Astrocyte (in vitro differentiated cells and primary cell): Measurements from ENCODE around the gene HECTD4. TPM values are rescaled to one million over a fixed set of nuclear protein-coding genes. Genes with fewer than 3 reads are reported as not detected.
A peak's percentile ranks its signal among the peaks of the same experiment; 100 is the strongest.

Experiments
- DNase-seq: peaks from one replicate; pipeline ENCODE4 v3.0.0-alpha.2; 2010; ENCODE audit warnings: low read depth
- FAIRE-seq: peaks from 2 replicates; lab custom pipeline; 2011; peaks lifted over from hg19 to GRCh38; lab: Jason Lieb, UNC
- H2AFZ ChIP-seq: 2 replicates; pipeline ENCODE4 v1.6.0; 2012; ENCODE audit warnings: low read depth, low read length, inconsistent platforms
- H3K27ac ChIP-seq: 2 replicates; pipeline ENCODE4 v1.5.1; 2011; ENCODE audit warnings: low read depth, low read length, inconsistent platforms
- H3K27me3 ChIP-seq: 2 replicates; pipeline ENCODE4 v1.6.0; 2011; ENCODE audit warnings: low read length, inconsistent platforms; ENCODE audit not compliant: insufficient read depth
- H3K36me3 ChIP-seq: 2 replicates; pipeline ENCODE4 v1.5.1; 2011; ENCODE audit warnings: low read length, inconsistent platforms; ENCODE audit not compliant: insufficient read depth
- H3K4me1 ChIP-seq: 2 replicates; pipeline ENCODE4 v1.5.1; 2011; ENCODE audit warnings: low read length, inconsistent platforms; ENCODE audit not compliant: insufficient read depth
- H3K4me2 ChIP-seq: 2 replicates; pipeline ENCODE4 v1.6.0; 2012; ENCODE audit warnings: low read length, inconsistent platforms
- H3K4me3 ChIP-seq: 2 replicates; pipeline ENCODE4 v1.5.1; 2011; ENCODE audit warnings: low read depth, mild to moderate bottlenecking, low read length, inconsistent platforms; ENCODE audit not compliant: insufficient read depth
- H3K79me2 ChIP-seq: 2 replicates; pipeline ENCODE4 v1.6.0; 2012; ENCODE audit warnings: mild to moderate bottlenecking, low read length, inconsistent platforms; ENCODE audit not compliant: insufficient read depth
- H3K9ac ChIP-seq: 2 replicates; pipeline ENCODE4 v1.6.0; 2012; ENCODE audit warnings: mild to moderate bottlenecking, low read length, inconsistent platforms
- H3K9me3 ChIP-seq: 2 replicates; pipeline ENCODE4 v1.5.1; 2012; ENCODE audit warnings: low read depth, mild to moderate bottlenecking, low read length, inconsistent platforms; ENCODE audit not compliant: insufficient read depth
- H4K20me1 ChIP-seq: 2 replicates; pipeline ENCODE4 v1.6.0; 2012; ENCODE audit warnings: low read length, inconsistent platforms; ENCODE audit not compliant: insufficient read depth
- H3K27ac Mint-ChIP-seq: one replicate; pipeline ENCODE4 v1.8.0; 2021; ENCODE audit warnings: mild to moderate bottlenecking, mixed read lengths; ENCODE audit not compliant: unreplicated experiment
- H3K27me3 Mint-ChIP-seq: one replicate; pipeline ENCODE4 v1.8.0; 2021; ENCODE audit warnings: low read depth, mixed read lengths; ENCODE audit not compliant: unreplicated experiment
- H3K36me3 Mint-ChIP-seq: one replicate; pipeline ENCODE4 v1.8.0; 2021; ENCODE audit warnings: low read depth, mixed read lengths; ENCODE audit not compliant: unreplicated experiment
- H3K4me1 Mint-ChIP-seq: one replicate; pipeline ENCODE4 v1.8.0; 2021; ENCODE audit warnings: low read depth, mixed read lengths; ENCODE audit not compliant: unreplicated experiment
- H3K4me3 Mint-ChIP-seq: one replicate; pipeline ENCODE4 v1.8.0; 2021; ENCODE audit warnings: mild to moderate bottlenecking, moderate library complexity, mixed read lengths; ENCODE audit not compliant: unreplicated experiment
- H3K9me3 Mint-ChIP-seq: one replicate; pipeline ENCODE4 v1.8.0; 2021; ENCODE audit warnings: mild to moderate bottlenecking, mixed read lengths; ENCODE audit not compliant: unreplicated experiment
- EZH2 ChIP-seq: IDR thresholded peaks from 2 replicates; pipeline ENCODE4 v1.6.1; 2012; ENCODE audit warnings: mild to moderate bottlenecking, low read length, inconsistent platforms; ENCODE audit not compliant: insufficient read depth
- total RNA-seq: library from RNA; stranded (reverse); gene quantifications from 2 replicates; pipeline ENCODE4 v1.2.1, GENCODE V29; 2021
- TF ChIP-seq, protein P1 (sequence below): IDR thresholded peaks from 2 replicates; pipeline ENCODE4 v1.5.1; 2011; ENCODE audit warnings: low read depth, mild to moderate bottlenecking, inconsistent platforms, low read length, moderate library complexity; ENCODE audit not compliant: insufficient read depth

Gene HECTD4
- total RNA-seq, 1 donor from 2014 or later, result 38.9 TPM

DNA sequence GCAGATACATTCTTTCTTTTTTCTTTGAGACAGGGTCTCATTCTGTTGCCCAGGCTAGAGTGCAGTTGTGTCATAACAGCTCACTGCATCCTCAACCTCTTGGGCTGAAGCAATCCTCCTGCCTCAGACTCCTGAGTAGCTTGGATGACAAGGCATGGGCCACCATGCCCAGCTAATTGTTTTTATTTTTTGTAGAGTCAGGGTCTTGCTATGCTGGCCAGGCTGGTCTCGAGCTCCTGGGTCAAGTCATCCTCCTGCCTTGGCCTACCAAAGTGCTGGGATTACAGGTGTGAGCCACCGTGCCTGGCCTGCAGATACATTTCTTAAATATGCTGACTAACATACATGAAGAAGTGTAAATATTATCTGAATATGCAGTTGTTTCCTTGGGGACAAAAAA, 115.8 kb downstream of the HECTD4 start:
- Mint-ChIP-seq H3K4me3 (no peak overlapping the region), H3K36me3 (peaks cover 18% of the 10 kb centered on the region), H3K9me3 (no peaks in the 10 kb centered on the region), H3K4me1 (no peaks in the 10 kb centered on the region), H3K27me3 (no peaks in the 10 kb centered on the region), H3K27ac (no peak overlapping the region)
- no peak for TF ChIP-seq EZH2
- TF ChIP-seq, protein P1, sequence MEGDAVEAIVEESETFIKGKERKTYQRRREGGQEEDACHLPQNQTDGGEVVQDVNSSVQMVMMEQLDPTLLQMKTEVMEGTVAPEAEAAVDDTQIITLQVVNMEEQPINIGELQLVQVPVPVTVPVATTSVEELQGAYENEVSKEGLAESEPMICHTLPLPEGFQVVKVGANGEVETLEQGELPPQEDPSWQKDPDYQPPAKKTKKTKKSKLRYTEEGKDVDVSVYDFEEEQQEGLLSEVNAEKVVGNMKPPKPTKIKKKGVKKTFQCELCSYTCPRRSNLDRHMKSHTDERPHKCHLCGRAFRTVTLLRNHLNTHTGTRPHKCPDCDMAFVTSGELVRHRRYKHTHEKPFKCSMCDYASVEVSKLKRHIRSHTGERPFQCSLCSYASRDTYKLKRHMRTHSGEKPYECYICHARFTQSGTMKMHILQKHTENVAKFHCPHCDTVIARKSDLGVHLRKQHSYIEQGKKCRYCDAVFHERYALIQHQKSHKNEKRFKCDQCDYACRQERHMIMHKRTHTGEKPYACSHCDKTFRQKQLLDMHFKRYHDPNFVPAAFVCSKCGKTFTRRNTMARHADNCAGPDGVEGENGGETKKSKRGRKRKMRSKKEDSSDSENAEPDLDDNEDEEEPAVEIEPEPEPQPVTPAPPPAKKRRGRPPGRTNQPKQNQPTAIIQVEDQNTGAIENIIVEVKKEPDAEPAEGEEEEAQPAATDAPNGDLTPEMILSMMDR, result no peak
- Histone ChIP-seq H2AFZ (no peak overlapping the region), H3K4me1 (no peaks in the 10 kb centered on the region), H3K36me3 (peaks cover 11% of the 10 kb centered on the region), H3K9ac (no peak overlapping the region), H3K79me2 (no peaks in the 10 kb centered on the region), H3K27me3 (no peaks in the 10 kb centered on the region), H3K4me3 (no peak overlapping the region), H3K9me3 (no peaks in the 10 kb centered on the region), H3K27ac (no peak overlapping the region), H3K4me2 (no peak overlapping the region), H4K20me1 (no peaks in the 10 kb centered on the region)
- DNase-seq (no peak), FAIRE-seq (no peak)

DNA sequence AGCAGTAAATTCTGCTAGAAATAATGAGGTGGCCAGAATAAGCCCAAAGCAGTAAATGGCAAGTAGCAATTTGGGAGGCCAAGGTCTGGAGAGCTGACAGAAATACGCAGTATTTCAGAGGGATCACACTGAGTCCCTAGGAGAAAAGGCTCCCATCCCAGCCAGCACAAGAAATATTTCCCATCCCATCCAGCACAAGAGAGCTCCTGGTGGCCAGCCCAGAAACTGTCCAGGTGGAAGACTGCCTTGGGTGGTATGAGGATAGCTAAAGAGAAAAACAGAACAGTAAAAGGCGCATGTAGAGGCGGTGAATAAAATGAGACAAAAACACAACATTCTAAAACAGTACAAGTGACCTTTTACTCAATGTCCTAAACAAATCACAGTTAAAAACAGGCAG, 120.7 kb downstream of the HECTD4 start:
- Histone ChIP-seq H3K9ac (no peak overlapping the region), H2AFZ (no peak overlapping the region), H3K36me3 (peaks cover 11% of the 10 kb centered on the region), H3K9me3 (no peaks in the 10 kb centered on the region), H3K4me2 (no peak overlapping the region), H3K27ac (no peak overlapping the region), H4K20me1 (no peaks in the 10 kb centered on the region), H3K4me3 (no peak overlapping the region), H3K27me3 (no peaks in the 10 kb centered on the region), H3K4me1 (no peaks in the 10 kb centered on the region), H3K79me2 (no peaks in the 10 kb centered on the region)
- H3K9me3 Mint-ChIP-seq, result no peaks in the 10 kb centered on the region
- FAIRE-seq (no peak), DNase-seq (no peak)
- H3K27ac Mint-ChIP-seq, result no peak overlapping the region
- peaks cover 8% of the 10 kb centered on the region for H3K36me3 Mint-ChIP-seq
- TF ChIP-seq EZH2, result no peak
- TF ChIP-seq, protein P1, result peak; percentile 18
- no peaks in the 10 kb centered on the region for H3K27me3 Mint-ChIP-seq
- H3K4me3 Mint-ChIP-seq, result no peak overlapping the region
- no peaks in the 10 kb centered on the region for H3K4me1 Mint-ChIP-seq

DNA sequence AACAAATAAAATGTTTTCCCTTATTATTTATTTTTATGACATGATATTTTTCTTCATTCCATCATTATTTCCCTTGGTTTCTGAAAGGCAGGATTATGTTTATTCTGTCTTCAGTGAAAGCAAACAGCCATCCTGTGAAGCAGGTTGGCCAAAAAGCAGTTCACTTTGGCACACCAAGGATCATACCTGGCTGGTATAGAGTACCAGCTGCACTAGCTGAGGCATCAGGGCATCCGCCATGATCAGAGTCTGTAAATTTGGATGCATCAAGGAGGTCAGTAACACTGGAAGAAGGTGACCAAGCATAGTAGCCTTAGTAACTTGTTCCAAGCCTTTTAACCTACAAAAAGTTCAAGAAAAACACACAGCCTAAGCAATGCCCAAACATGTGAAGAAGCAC, 123.3 kb downstream of the HECTD4 start:
- no peak overlapping the region for H3K9ac ChIP-seq
- TF ChIP-seq, protein P1, result no peak
- no peak for TF ChIP-seq EZH2
- no peaks in the 10 kb centered on the region for H4K20me1 ChIP-seq
- no peaks in the 10 kb centered on the region for H3K9me3 ChIP-seq
- DNase-seq (no peak), FAIRE-seq (no peak)
- no peaks in the 10 kb centered on the region for H3K27me3 ChIP-seq
- no peak overlapping the region for H3K27ac Mint-ChIP-seq
- no peak overlapping the region for H3K27ac ChIP-seq
- H3K4me1 Mint-ChIP-seq, result no peaks in the 10 kb centered on the region
- peaks cover 7% of the 10 kb centered on the region for H3K36me3 Mint-ChIP-seq
- H3K4me3 ChIP-seq, result no peak overlapping the region
- peaks cover 6% of the 10 kb centered on the region for H3K36me3 ChIP-seq
- H3K4me1 ChIP-seq, result no peaks in the 10 kb centered on the region
- no peaks in the 10 kb centered on the region for H3K27me3 Mint-ChIP-seq
- H3K4me3 Mint-ChIP-seq, result no peak overlapping the region
- no peaks in the 10 kb centered on the region for H3K9me3 Mint-ChIP-seq
- H2AFZ ChIP-seq, result no peak overlapping the region
- H3K79me2 ChIP-seq, result no peaks in the 10 kb centered on the region
- no peak overlapping the region for H3K4me2 ChIP-seq
